ENCODE results near the gene MREG. TPM values are rescaled to one million over a fixed set of nuclear protein-coding genes. Genes with fewer than 3 reads are reported as not detected.

MREG gene
- total and polyA plus RNA-seq, 10 of the 15 experiments (the other 5 are each of a cell fraction or from before 2014, with no cell fraction given), result 6.9 to 45.0 (median 28.5) TPM

DNA sequence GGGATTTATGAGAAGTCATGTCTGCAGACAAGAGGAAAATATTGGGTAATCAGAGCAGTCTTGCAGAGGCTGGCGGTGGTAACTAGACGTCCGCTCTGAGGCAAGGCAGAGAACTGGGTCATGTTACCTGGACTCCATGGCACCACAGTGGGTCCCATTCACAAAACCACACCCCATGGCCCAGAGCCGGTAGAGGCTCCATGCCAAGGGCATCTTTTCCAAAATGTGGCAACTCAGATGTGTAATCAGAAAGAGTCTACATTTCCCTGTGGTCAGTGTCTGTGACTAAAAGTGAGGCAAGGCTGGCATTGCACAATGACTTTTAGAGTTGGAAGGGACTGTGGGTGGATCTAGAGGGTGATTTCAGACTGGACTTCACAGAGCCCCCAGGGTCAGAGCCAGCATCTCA, 113.1 kb downstream of the MREG start:
- DNase-seq (ENCODE audit: low read depth, low spot score) (no peak), FAIRE-seq (no peak), ATAC-seq (no peak)
- H3K36me3 ChIP-seq (ENCODE audit: control insufficient read depth in 2 of 2, insufficient read depth in 2 of 2, low read length in 1 of 2), result no peaks in the 10 kb centered on the region
- 93% methylated on average over 4 of the region's 4 CpGs for WGBS (ENCODE audit: insufficient coverage, insufficient replicate concordance, low lambda C conversion rate, missing lambda C conversion rate)
- SMC1A ChIA-PET (ENCODE audit: uncharacterized antibody, unreplicated experiment), result interaction anchor here (1.0 to 2.6 kb wide), 5 partner anchors 10 to 19 kb away, joined by 3 to 9 read pairs (median 4); no protein-coding TSS in a partner anchor
- no peak overlapping the region for H2AFZ ChIP-seq (ENCODE audit: control insufficient read depth, low read depth, low read length)
- H3K4me2 ChIP-seq (ENCODE audit: control insufficient read depth, insufficient read depth), result no peak overlapping the region
- no peaks in the 10 kb centered on the region for H3K4me1 ChIP-seq (ENCODE audit: control insufficient read depth, insufficient read depth, low read length)
- no peaks in the 10 kb centered on the region for H3K9me3 ChIP-seq (replicated peaks; ENCODE audit: control insufficient read depth, insufficient read depth, low read length)
- CTCF ChIA-PET, result interaction anchor here (0.7 to 3.4 kb wide), 4 partner anchors 12 to 72 kb away, joined by 3 to 16 read pairs (median 4); no protein-coding TSS in a partner anchor
- no peaks in the 10 kb centered on the region for H3K27me3 ChIP-seq (replicated peaks in 1 of 2; ENCODE audit: control insufficient read depth in 2 of 2, insufficient read depth in 2 of 2, low read length in 1 of 2)
- in situ Hi-C loops (cut with MboI) (loop anchor here (25.0 kb wide), 1 partner anchor 438 kb away; no protein-coding TSS in a partner anchor), intact Hi-C loops (cut with micrococcal nuclease; ENCODE audit: unreplicated experiment) (no loop called here)
- no peak overlapping the region for H3K27ac ChIP-seq (ENCODE audit: control insufficient read depth, insufficient read depth)
- no TSS peak for BruUV-seq (replicated peaks)
- no peak overlapping the region for H3K4me3 ChIP-seq
- no peak overlapping the region for H3K9ac ChIP-seq (ENCODE audit: control insufficient read depth, insufficient read depth, low read length)
- RAD21 ChIA-PET (ENCODE audit: unreplicated experiment), result interaction anchor here (1.1 to 4.3 kb wide), 3 partner anchors 14 to 86 kb away, joined by 4 to 19 read pairs (median 4); no protein-coding TSS in a partner anchor
- POLR2A ChIA-PET, result interaction anchor here (0.9 to 1.6 kb wide), 2 partner anchors 9 to 13 kb away, joined by 3 to 6 read pairs; no protein-coding TSS in a partner anchor
- TF ChIP-seq NFIC (IDR thresholded peaks at IDR 0.05; ENCODE audit: low read depth, low read length), result no peak
- TF ChIP-seq YBX1 (IDR thresholded peaks at IDR 0.05), result no peak
- no peak for TF ChIP-seq MXI1 (IDR thresholded peaks at IDR 0.05; ENCODE audit: low read depth, low read length)
- TF ChIP-seq RBBP5 (conservative IDR thresholded peaks at IDR 0.05), result no peak
- TF ChIP-seq GATAD2B (conservative IDR thresholded peaks at IDR 0.05; ENCODE audit: low read depth), result no peak
- no peak for TF ChIP-seq TCF12 (IDR thresholded peaks at IDR 0.05; ENCODE audit: low read depth, low read length)
- TF ChIP-seq SP1 (IDR thresholded peaks at IDR 0.05; ENCODE audit: low read depth, low read length), result no peak
- TF ChIP-seq ESRRA (IDR thresholded peaks at IDR 0.05; ENCODE audit: low read length), result no peak
- H4K20me1 ChIP-seq (ENCODE audit: control insufficient read depth, insufficient read depth), result no peaks in the 10 kb centered on the region
- H3K79me2 ChIP-seq (ENCODE audit: control insufficient read depth, insufficient read depth, low read length), result no peaks in the 10 kb centered on the region
